Aorta (tissue), 5 donors: ENCODE measurements around the gene PHIP. TPM values are rescaled to one million over a fixed set of nuclear protein-coding genes. Genes with fewer than 3 reads are reported as not detected.

ENCODE experiments used
- ATAC-seq: fragments of 200-7000 bp; cut with Tn5 transposase; one replicate; pipeline ENCODE4 v1.9.1; 2022; ENCODE audit warnings: moderate library complexity; ENCODE audit not compliant: low FRiP score
- DNase-seq, 2 donors: peaks; one replicate each; pipeline ENCODE4 v3.0.0-alpha.2; 2020
- H3K27ac ChIP-seq, 2 donors: one replicate each; pipeline ENCODE4 v1.5.1; 2013; ENCODE audit warnings: low read length in 2 of 2, mild to moderate bottlenecking in 2 of 2, moderate library complexity in 2 of 2, control low read depth in 1 of 2, inconsistent platforms in 1 of 2, low read depth in 1 of 2
- H3K27me3 ChIP-seq, 2 donors: one replicate each; pipeline ENCODE4 v1.6.1; 2013; ENCODE audit warnings: control low read depth in 1 of 2, low read length in 1 of 2, mild to moderate bottlenecking in 1 of 2, moderate library complexity in 1 of 2; ENCODE audit not compliant: insufficient read depth in 2 of 2, control insufficient read depth in 1 of 2
- H3K36me3 ChIP-seq, 2 donors: one replicate each; pipeline ENCODE4 v1.6.1; 2013; ENCODE audit warnings: control low read depth in 1 of 2, low read length in 1 of 2, mild to moderate bottlenecking in 1 of 2; ENCODE audit not compliant: insufficient read depth in 2 of 2, control insufficient read depth in 1 of 2
- H3K4me1 ChIP-seq, 2 donors: one replicate each; pipeline ENCODE4 v1.6.1; 2013; ENCODE audit warnings: low read length in 2 of 2, control low read depth in 1 of 2, mild to moderate bottlenecking in 1 of 2, moderate library complexity in 1 of 2; ENCODE audit not compliant: insufficient read depth in 2 of 2, control insufficient read depth in 1 of 2
- H3K4me3 ChIP-seq, 2 donors: one replicate each; pipeline ENCODE4 v1.5.1; 2013; ENCODE audit warnings: low read length in 2 of 2, control low read depth in 1 of 2, mild to moderate bottlenecking in 1 of 2
- H3K9me3 ChIP-seq: one replicate; pipeline ENCODE4 v1.6.1; 2013; ENCODE audit warnings: mild to moderate bottlenecking, low read length; ENCODE audit not compliant: control insufficient read depth
- WGBS, 2 donors: extraction: QIAGEN DNeasy Blood & Tissue Kit; methylation state at CpG; one replicate each; pipeline ENCODE4 v1.1.7; 2013; 5-methylcytosine and 5-hydroxymethylcytosine counted together
- intact Hi-C, 2 donors: fragments of 100-400 bp; cut with DNase I; formaldehyde crosslinking; loops; one replicate each; pipeline versions ENCODE4 v1.14.2 to v1.15.0; 2022
- polyA plus RNA-seq, 2 donors: library from polyadenylated mRNA; stranded (reverse); fragments of 200-250 nt; gene quantifications; one replicate each; pipeline ENCODE4 v1.2.3, GENCODE V29; 2013
- total RNA-seq, 2 donors: library from RNA; stranded (reverse); fragmentation: NEBNext Ultra II Directional; extraction: Animal tissue kit (Norgen Biotek cat#: 25700); gene quantifications; one replicate each; pipeline ENCODE4 v1.2.1, GENCODE V29; 2021
- donor health status: healthy with polysubstance abuse.
- donor health status: Bipolar disorder and iron deficiency.
- donor health status: DM: no; HTN: no; CAD: no.
- donor health status: DM: no; HTN: no; CAD: no.
- donor health status: DM: yes; HTN: yes; CAD: no.

Gene PHIP
- total and polyA plus RNA-seq, 4 donors: 2.9 to 38.0 (median 21.0) TPM

- ATAC-seq: no peak
- H3K9me3 ChIP-seq: no peaks in the 10 kb centered on the region
- H3K27ac ChIP-seq: no peak overlapping the region
- peaks cover 0 to 2% of the 10 kb centered on the region in 2 donors for H3K36me3 ChIP-seq
- no peak for DNase-seq
- H3K27me3 ChIP-seq: no peaks in the 10 kb centered on the region
- no peaks in the 10 kb centered on the region for H3K4me1 ChIP-seq
- H3K4me3 ChIP-seq: no peak overlapping the region
- whole genome bisulfite sequencing, 2 donors: 97% methylated on average over 4 of the region's 4 CpGs
- intact Hi-C loops: no loop called here
Measured at GRCh38 chr6:78954740-78955139, 123.3 kb downstream of the PHIP start.

GRCh38 chr6:78953798-78954197, 124.3 kb downstream of the PHIP start:
- intact Hi-C loops: no loop called here
- ATAC-seq: no peak

GRCh38 chr6:78952362-78952761, 125.7 kb downstream of the PHIP start:
- DNase-seq (no peak), ATAC-seq (no peak)
- H3K4me3 ChIP-seq: no peak overlapping the region
- no peaks in the 10 kb centered on the region for H3K27me3 ChIP-seq
- no peaks in the 10 kb centered on the region for H3K4me1 ChIP-seq
- H3K9me3 ChIP-seq: no peaks in the 10 kb centered on the region
- H3K27ac ChIP-seq: no peak overlapping the region
- intact Hi-C loops: no loop called here
- peaks cover 0 to 5% of the 10 kb centered on the region in 2 donors for H3K36me3 ChIP-seq
- WGBS, 2 donors: 97 to 100% methylated on average over 1 of the region's 1 CpG

More at GRCh38 chr6:78953798-78954197, 124.3 kb downstream of the PHIP start:
- Histone ChIP-seq H3K27me3 (no peaks in the 10 kb centered on the region), H3K27ac (no peak overlapping the region), H3K9me3 (no peaks in the 10 kb centered on the region), H3K36me3 (peaks cover 0 to 2% of the 10 kb centered on the region in 2 donors), H3K4me1 (no peaks in the 10 kb centered on the region), H3K4me3 (no peak overlapping the region)
- no peak for DNase-seq
- 95 to 97% methylated on average over 8 of the region's 8 CpGs for WGBS, 2 donors

GRCh38 chr6:78948785-78949184, 129.3 kb downstream of the PHIP start:
- 98 to 99% methylated on average over 3 of the region's 3 CpGs for whole genome bisulfite sequencing, 2 donors
- H3K36me3 ChIP-seq: peaks cover 3 to 4% of the 10 kb centered on the region in 2 donors
- ATAC-seq (no peak), DNase-seq (no peak)
- intact Hi-C loops: no loop called here
- H3K27ac ChIP-seq: no peak overlapping the region
- no peak overlapping the region for H3K4me3 ChIP-seq
- H3K4me1 ChIP-seq: no peaks in the 10 kb centered on the region
- H3K27me3 ChIP-seq: no peaks in the 10 kb centered on the region
- no peaks in the 10 kb centered on the region for H3K9me3 ChIP-seq

GRCh38 chr6:78947962-78948361, 130.1 kb downstream of the PHIP start:
- intact Hi-C loops: no loop called here
- Histone ChIP-seq H3K9me3 (no peaks in the 10 kb centered on the region), H3K36me3 (peaks cover 3 to 4% of the 10 kb centered on the region in 2 donors), H3K27me3 (no peaks in the 10 kb centered on the region), H3K27ac (no peak overlapping the region), H3K4me3 (no peak overlapping the region), H3K4me1 (no peaks in the 10 kb centered on the region)
- WGBS, 2 donors: 53 to 54% methylated on average over 2 of the region's 2 CpGs
- ATAC-seq (no peak), DNase-seq (no peak)

- peaks cover 3 to 4% of the 10 kb centered on the region in 2 donors for H3K36me3 ChIP-seq
- ATAC-seq (no peak), DNase-seq (no peak)
- no peaks in the 10 kb centered on the region for H3K27me3 ChIP-seq
- intact Hi-C loops: no loop called here
- no peaks in the 10 kb centered on the region for H3K4me1 ChIP-seq
- no peak overlapping the region for H3K27ac ChIP-seq
- H3K4me3 ChIP-seq: no peak overlapping the region
- 83 to 87% methylated on average over 2 of the region's 2 CpGs for WGBS, 2 donors
- no peaks in the 10 kb centered on the region for H3K9me3 ChIP-seq
Measured at GRCh38 chr6:78947529-78947928, 130.5 kb downstream of the PHIP start.

GRCh38 chr6:78942446-78942845, 135.6 kb downstream of the PHIP start:
- Histone ChIP-seq H3K4me1 (no peaks in the 10 kb centered on the region), H3K4me3 (no peak overlapping the region), H3K36me3 (peaks cover 4% of the 10 kb centered on the region in 2 donors), H3K27ac (no peak overlapping the region), H3K27me3 (no peaks in the 10 kb centered on the region), H3K9me3 (no peaks in the 10 kb centered on the region)
- DNase-seq (no peak), ATAC-seq (no peak)
- intact Hi-C loops: no loop called here
- WGBS, 2 donors: 94 to 95% methylated on average over 1 of the region's 1 CpG

- Histone ChIP-seq H3K27ac (no peak overlapping the region), H3K9me3 (no peaks in the 10 kb centered on the region), H3K36me3 (peaks cover 0 to 4% of the 10 kb centered on the region in 2 donors), H3K4me3 (no peak overlapping the region), H3K4me1 (no peaks in the 10 kb centered on the region), H3K27me3 (no peaks in the 10 kb centered on the region)
- ATAC-seq (no peak), DNase-seq (no peak)
- intact Hi-C loops: no loop called here
- 83 to 86% methylated on average over 2 of the region's 2 CpGs for WGBS, 2 donors
Measured at GRCh38 chr6:78936515-78936914, 141.5 kb downstream of the PHIP start.

- H3K27ac ChIP-seq: no peak overlapping the region
- no peak for DNase-seq
- 96 to 98% methylated on average over 2 of the region's 2 CpGs for WGBS, 2 donors
Measured at GRCh38 chr6:78935553-78935952, 142.5 kb downstream of the PHIP start.

More at GRCh38 chr6:78935553-78935952, 142.5 kb downstream of the PHIP start:
- intact Hi-C loops: no loop called here
- no peak for ATAC-seq
- Histone ChIP-seq H3K4me1 (no peaks in the 10 kb centered on the region), H3K4me3 (no peak overlapping the region), H3K27me3 (no peaks in the 10 kb centered on the region), H3K9me3 (no peaks in the 10 kb centered on the region), H3K36me3 (peaks cover 0 to under 1% of the 10 kb centered on the region in 2 donors)
